ENCODE measurements around the gene RGS14.

RGS14 gene, protein sequence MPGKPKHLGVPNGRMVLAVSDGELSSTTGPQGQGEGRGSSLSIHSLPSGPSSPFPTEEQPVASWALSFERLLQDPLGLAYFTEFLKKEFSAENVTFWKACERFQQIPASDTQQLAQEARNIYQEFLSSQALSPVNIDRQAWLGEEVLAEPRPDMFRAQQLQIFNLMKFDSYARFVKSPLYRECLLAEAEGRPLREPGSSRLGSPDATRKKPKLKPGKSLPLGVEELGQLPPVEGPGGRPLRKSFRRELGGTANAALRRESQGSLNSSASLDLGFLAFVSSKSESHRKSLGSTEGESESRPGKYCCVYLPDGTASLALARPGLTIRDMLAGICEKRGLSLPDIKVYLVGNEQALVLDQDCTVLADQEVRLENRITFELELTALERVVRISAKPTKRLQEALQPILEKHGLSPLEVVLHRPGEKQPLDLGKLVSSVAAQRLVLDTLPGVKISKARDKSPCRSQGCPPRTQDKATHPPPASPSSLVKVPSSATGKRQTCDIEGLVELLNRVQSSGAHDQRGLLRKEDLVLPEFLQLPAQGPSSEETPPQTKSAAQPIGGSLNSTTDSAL

DNA sequence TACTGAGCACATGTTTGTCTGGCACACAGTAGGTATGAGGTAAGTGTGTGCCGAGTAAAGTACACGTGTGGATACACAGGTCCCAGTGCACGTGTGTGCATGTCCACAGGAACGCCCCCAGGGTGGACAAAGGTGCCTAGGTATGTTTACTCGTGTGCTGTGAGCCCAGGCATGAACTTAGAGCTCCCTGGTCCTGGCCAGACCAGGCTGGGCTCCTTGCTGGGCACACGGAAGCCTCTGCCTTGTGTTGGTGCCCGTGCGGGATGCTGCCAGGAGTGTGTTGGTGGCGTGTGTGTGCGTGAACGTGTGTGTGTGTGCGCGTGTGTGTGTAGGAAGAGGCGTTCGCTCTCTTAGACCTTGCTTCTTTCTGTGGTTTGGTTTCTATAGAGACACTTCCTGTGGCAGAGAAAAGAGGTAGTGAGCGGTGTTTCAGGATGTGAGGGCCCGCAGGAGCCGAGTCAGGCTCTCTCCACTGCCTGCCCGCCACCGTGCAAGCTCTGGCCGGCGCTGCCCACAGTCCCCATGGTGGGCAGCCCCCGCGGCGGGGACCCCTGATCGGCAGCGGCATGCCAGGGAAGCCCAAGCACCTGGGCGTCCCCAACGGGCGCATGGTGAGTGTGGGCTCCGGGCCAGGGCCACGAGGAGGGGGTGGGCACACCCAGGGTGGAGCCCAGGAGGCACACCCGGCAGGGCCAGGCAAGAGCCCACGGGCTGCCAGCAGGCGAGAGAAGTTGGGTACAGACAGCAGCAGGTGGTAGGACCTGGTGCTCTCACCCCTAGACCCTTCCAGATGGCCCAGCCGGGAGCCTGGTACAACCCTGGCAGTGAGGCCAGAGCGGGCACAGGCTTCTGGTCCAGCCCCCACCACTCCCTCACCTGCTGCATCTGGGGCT lies at the start of gene RGS14:
Gene RGS14, plus strand, starts transcription at position 466 of the 893 bp plus-strand sequence. Its CDS starts 101 bp downstream, at position 567.
- DNase-seq (ENCODE audit: low read depth): peak; percentile 54

DNA sequence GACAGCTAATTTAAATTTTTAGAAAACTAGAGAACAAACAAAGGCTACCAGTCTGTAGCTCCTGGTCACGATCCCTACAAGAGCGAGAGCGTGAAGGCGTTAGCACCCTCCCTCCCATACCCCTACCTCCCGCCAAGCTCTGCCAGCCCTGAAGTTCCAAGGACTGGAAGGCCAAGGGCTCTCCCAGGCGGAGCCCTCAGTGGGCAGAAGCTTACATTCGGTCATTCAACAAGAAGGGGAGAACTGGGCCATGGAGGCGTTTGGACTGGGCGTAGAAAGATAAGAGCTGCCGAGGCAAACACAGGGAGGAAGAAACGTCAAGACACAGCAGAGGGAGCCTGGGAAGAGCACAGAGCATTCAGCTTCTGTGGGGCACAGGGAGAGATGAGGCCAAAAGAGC lies 49.0 kb upstream of the RGS14 start:
- DNase-seq (ENCODE audit: low read depth): no peak

DNA sequence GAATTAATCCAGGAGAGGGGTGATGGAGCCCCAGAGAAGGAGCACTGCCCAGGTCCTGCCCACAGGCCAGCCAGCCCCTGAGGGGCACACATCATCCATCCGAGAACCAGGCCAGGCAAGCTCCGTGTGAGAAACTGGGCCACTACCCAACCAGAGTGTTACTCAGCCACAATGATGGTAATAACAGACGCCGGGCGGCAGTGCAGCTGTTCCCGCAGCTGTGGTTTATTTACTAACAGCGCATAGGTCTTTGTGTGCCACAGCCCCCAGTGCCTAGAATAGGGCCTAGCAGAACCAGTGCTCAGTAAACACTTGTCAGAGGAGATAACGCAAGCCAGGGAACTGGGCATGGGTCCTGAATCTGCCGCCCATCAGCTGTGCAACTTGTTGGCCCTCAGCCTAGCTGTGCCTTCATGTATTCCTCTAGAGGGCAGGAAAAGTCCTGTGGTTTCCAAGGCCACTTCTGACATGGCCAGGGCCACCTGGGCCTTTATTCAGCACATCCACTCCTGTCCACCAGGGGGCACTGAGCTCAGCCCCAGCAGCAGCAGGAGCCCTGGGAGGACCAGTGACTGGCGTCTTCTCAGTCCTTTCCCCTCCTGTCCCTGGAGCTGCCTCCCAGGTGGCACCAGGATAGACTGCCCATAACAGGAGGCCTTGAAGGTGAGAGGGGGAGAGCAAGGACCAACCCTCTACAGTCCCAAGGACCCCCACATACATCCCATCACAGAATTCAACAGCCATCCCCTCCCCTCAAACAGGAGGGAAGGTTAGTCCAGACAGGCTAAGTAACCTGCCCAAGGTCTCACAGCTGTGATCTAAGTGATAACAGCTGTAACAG lies 48.2 kb upstream of the RGS14 start:
- DNase-seq (ENCODE audit: low read depth): peak; percentile 62

DNA sequence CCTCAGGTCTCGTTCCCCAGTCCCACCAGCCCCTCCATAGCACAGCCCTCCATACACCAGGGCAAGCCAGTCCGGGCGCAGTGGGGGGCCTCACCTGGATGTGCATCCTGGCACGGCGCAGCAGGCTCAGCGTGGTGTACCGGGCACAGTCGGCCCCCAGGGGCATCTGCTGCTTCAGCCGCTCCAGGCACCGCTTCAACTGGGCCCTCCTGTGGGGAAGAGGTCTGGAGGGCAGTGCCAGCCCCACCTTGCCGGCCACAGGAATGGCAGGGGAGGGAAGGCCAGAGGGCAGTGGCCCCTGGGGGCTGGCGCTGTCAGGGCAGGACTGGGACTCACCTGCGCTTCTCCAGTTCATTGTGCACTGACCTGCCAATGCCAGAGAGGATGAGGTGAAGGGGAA lies 47.4 kb upstream of the RGS14 start:
- no peak for DNase-seq (ENCODE audit: low read depth)

DNA sequence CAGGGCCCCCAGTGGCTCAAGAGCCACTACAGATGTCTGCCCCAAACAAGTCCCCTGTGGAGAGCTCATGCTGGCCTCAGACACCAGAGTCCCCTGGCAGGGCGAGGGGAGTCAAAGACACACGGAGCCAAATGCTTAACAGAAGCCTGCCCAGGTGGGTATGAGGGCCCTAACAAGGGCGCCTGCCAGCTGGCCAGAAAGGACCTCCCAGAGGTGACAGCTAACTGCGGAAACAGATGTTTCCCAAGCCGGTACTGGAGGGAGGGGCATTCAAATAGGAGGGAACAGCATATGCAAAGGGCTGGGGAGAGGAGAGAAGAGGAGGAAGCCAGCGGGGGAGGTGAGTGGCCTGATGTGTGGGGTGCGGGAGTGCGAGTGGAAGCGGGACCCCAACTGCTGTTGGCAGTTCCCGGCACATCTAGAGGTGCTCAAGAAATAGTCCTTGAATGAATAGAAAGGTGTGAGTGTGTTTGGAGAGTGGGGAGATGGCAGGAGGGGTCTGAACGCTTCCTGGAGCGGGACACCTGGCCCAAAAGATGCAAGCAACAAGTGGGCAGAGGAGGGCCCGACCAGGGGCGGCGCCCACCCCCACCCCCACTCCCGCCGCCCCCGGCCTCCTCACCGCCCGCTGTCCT lies 46.9 kb upstream of the RGS14 start:
- DNase-seq (ENCODE audit: low read depth): no peak

DNA sequence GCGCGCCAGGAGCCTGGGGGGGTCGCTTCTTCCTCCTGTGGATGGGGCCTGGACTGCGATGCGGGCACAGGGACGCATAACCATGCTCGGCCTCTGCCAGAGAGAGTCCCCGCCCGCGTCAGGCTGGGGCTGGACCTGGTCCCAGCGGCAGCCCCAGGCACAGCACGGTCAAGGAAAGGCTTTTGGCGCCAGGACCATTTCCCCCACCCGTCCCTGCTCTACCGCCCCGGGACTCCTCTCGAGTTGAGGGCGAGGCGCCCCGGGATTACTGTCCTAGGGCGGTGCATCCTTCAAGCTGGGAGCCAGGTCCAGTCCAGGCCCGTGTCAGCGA lies 46.4 kb upstream of the RGS14 start:
- DNase-seq (ENCODE audit: low read depth): no peak

DNA sequence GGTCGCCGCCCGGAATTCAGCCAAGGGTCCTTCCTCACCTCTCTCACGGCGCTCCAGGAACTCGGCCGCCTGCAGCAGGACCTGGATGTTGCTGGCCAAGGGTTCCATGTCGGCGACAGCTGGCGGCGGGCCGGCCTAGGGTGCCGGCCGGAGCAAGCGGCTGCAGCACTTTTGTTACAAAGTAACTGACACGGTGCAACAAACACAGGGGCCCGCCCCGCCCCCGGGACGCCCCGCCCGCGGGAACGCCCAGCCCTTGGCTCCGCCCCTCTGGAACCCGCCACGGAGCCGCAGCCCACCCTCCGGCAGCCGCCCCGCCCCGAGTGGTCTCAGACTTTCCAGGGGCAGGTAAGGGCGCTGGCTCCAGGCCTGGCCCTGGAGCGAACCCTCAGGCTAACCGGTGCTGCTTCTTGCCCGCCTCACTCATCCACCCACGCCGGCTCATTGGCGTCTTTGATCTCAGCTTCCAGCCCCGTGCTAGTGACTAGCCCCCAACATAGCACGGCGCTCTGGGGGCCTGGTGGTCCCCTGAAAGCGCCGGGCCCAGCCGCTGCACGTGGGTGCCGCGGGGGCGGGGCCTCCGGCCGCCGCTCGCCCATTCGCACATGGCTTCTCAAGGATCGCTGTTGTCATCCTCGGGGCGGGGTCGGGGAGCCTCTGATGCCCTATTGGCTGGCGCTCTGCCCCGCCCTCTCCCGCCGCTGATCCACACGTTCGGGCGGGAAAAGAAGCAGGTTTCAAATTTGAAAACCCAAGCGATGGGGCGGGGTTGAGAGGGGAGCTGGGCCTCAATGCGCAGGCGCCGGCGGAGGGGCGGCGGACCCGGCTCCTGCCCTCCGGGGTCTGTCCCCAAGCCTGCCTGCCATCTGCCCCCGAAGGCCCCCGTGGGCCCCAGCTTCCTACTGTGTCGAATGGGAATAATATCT lies 45.7 kb upstream of the RGS14 start, which contains the start of gene MXD3:
Gene MXD3, minus strand, starts transcription at position 176 of the 926 bp plus-strand sequence. Its CDS starts 68 bp downstream, at position 108.
- peak; percentile 94 for DNase-seq (ENCODE audit: low read depth)

DNA sequence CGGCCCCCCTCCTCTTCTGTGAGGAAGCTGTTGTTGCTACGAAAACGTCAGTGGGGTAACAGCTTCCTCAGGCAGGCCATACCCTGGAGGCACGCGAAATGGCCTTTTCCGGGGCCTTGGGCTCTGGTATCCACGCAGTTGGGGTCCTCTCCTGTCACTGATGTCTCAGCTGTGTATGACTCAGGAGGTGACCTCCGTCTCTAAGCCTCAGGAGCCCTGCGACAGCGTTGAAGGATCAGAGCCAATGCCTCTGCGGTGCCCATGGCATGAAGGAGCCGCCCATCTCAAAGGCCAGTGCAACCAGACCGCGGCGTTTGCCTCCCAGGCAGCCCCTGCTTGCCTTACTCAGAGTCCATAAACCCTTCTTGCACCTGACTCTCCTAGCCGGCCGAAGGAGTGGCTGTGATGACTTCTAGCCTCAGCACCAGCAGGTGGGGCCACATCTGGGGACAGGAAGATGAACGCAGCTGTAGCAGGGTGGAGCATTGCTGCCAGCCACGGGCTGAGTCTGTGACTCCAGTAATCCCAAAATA lies 45.0 kb upstream of the RGS14 start:
- DNase-seq (ENCODE audit: low read depth): no peak

DNA sequence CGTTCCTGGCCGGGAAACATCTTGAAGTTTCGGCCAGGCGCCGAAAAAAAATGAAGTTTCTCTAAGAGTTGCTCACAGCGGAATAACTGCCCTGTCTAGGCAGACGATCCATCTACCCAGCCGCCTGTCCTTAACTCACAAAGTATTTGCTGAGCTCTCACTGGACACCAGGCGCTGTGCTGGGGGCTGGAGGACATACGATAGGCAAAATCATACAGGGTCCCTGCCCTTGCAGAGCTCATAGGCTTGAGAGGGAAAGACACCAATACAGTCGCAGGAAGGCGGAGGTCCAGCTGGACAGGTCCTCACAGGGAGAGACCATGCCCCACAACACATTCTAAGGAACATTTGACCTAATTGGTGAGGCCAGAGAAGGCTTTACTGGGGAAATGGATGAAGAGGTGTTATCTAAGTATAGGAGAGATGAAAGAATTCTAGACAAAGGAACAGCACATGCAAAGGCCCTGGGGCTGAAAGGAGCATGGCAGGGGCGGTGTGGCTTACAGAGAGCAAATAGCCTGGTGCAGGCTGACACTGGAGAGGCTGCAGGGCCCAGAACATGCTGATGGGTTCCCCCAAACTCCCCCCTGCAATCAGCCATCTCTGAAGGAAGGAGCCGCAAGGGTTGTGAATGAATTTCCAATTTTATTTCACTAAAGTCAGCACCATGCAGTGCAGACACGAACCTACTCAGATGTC lies 44.0 kb upstream of the RGS14 start:
- no peak for DNase-seq (ENCODE audit: low read depth)

DNA sequence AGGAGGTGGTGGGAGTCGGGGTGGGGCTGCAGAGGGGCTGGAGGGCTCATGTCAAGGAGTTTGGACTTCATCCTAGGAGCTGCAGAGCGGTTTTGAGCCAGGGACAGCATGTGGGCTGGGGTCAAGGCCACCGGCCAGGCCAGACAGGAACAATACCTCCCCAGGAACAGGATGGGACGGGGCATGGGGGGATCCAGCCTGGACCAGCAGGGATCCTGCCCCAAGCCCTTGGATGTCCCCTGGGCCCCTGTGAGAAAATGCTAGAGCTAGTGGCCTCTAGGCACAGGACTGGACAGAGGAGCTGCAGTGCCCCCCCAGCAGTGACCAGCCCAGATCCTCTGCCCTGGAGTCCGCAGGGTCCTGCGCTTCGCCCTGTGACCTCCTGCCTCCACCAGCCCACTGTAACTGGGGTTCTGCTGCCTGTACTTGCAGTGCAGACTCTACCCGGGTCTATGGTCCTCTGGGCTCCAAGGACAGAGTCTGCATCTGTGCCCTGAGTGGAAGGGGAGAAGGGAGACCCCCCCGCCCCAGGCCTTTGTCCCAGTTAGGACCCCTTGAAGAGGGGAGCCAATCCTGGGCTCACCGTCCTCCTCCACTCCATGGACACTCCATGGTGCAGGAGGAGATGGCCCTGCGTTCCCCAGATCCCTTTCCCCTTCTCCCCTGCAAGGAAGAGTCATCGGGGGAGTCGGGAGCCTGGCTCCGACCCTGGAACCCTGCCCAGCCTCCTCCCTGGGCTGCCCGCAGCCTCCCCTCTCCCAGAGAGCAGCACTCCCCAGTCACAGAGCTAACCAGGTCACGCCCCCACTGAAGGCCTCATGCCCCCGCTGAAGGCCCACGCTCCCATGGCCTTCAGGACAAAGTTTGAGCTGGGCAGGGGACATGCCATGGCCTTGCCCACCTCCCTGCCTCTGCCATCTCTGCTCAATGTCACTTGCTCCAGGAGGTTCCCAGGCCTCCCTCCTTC lies 43.1 kb upstream of the RGS14 start:
- no peak for DNase-seq (ENCODE audit: low read depth)

DNA sequence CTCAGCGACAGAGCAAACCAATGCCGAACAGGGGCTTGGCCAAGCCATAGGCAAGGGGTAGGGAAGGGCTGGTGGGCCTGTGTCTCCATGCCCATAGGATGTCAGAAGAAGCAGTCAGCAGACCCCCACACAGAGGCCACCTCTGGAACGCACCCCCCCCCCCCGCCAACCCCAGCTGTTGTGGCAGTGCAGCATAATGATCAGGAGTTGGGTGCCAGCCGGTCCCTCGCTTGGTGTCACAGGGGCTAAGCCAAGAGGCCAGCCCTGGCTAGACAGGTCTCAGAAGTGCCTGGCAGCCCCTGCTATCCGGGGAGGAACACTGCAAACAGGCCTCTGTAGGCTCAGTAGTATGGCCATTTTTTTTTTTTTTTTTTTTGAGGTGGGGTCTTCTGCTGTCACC lies 42.3 kb upstream of the RGS14 start:
- no peak for DNase-seq (ENCODE audit: low read depth)

DNA sequence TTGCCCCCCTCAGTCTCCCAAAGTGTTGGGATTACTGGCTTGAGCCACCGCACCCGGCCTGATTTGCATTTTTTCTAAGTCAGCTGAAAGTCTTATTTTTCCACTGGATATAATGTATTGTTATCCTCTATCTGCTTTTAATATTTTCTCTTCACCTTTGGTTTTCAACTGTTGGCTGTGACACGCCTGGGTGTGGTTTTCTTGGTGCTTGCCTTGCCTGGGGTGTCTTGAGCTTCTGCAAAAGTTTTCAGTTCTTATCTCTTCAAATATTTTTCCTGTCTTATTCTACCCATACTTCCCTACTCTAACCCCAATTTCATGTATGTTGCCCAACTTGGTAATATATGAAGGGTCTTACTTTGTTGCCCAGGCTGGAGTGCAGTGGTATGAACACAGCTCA lies 41.7 kb upstream of the RGS14 start:
- no peak for DNase-seq (ENCODE audit: low read depth)

DNA sequence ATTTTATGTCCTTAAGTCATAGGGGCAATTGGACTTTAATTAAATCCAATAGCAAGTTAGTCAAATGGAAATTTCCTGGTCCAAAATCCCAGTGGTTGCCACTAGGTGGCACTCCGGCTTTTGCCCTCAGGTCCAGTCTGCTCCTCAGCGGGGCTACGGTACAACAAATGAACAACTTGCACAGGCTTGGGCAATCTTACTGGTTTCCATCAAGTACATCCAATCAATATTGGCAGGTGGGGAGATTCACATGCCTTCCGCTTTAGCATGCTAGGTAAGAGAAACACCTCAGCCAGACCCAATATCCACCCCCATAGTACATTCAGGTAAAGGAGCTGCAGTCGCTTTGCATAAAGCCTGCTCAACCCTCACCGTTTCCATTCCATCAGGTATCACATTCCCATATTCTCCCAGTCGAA lies 39.8 kb upstream of the RGS14 start:
- peak; percentile 61 for DNase-seq (ENCODE audit: low read depth)

DNA sequence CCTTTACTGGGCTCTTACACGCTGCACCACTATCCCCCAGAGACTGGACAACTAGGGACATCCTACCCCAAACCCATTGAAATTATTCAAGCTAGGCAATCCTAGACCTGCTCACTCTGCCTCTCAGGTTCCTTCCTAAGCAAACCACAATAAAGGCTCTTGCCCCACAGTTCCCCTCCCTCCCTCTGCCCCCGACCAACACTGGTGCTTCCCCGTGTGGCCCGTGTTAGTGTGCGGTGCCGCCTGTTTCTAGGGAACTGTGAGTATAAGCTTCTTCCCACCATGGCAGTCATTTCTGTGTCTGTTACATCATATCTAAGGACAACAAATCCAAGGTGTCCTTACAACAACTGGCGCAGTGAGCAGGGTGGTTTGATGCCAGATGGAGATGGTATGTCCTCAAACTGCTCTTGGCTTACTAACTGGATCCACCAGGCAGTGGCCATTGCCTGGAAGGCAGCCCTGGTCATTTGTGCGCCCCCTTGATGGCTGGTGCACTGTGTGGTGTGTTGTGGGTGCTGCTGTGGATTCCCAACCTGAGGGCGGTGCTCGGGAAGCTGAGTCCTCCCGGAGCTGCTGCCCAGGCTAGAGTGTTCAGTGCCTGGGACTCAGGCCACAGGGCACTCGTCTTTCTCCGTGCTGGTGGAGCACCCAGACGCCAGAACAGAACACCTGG lies 37.7 kb upstream of the RGS14 start:
- DNase-seq (ENCODE audit: low read depth): no peak

DNA sequence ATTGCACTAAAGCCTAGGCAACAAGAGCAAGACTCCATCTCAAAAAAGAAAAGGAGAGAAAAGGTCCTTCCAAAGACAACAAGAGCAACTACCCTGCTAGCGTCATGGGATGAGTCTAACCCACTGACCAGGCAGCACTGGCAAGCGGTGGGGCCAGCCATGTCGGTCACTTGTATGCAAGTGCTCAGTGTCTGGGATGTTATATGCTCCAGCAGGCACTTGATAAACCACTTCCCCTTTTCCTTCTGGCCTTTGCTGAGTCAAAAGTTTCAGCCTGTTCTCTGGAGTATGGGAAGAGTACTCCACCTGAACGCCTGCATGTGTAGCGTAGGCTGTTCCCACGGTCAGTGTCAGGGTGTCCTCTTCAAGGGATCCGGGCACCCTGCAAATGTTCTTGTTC lies 36.8 kb upstream of the RGS14 start:
- DNase-seq (ENCODE audit: low read depth): no peak

DNA sequence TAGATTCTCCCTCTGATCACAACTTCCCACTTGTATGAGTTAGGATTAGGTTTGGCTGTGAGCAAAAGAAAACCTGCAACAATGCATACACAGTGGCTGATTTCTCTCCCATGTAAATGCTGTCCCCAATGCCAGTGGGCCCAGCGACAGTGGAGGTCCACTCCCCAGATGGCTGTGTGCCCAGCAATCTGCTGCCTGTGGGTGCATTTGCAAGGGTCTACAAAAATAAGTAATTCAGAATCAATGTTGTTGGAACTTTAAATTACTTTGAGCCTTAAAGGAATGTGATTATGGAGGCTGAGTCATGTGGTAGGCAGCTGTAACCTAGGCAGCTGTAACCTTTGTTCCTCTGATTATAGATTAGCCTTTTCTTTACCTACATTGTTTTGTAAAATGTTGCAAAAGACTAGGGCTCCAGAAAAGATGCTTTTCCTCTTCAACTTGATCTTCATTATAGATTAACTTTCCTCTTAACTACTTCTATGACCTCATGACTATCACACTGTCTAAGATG lies 31.8 kb upstream of the RGS14 start:
- no peak for DNase-seq (ENCODE audit: low read depth)
